Cardiac ventricle fibroblast (primary cell): ENCODE measurements around the gene FAM118A. TPM values are rescaled to one million over a fixed set of nuclear protein-coding genes. Genes with fewer than 3 reads are reported as not detected.

Source experiments
- total RNA-seq: library from RNA; depleted of rRNA; stranded (reverse); fragments of >200 nt; gene quantifications from 2 replicates; pipeline ENCODE4 v1.2.3, GENCODE V29; 2015

Gene FAM118A
- total RNA-seq: 7.5 and 15.7 TPM in 2 replicates

DNA sequence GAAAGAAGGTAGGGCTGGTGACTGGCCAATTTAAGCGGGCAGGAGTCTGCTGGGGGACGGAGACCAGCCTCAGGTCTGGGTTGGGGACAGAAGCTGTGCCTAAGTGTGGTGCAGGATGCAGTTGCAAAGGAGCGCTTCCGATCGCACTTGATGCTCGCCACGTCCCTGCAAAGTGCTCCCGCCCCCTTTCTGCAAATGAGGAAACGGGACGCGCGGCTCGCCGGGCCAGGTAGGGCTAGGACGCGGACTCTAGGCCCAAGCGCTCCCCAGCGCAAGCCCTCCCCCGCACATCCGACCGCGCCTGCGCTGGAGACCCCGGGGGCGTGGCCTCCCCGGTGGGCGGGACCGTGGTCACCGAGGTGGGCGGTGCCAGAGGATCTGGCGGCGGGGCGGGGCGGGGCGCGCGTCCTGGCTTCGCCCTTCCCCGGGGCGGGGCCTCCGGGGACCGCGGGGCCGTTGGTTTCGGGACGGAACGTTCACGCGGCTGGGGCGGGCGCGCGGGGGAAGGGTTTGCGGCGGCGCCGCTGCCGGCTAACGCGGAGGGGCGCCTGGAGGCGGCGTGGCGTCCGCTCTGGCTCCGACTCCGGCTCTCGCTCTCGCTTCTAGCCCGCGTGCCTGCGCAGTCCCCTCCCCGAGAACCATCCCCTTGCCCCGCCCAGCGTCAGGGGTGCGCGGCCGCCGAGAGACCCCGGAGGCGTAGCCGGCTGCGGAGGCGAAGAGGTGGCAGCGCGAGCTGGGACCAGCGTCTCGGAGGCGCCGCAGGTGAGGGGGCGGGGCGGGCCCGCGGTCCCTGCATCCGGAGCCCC is at the start of gene FAM118A:
TSS of gene FAM118A (plus strand) at position 513 of the 806 bp plus-strand sequence. CDS start 12,446 bp downstream, outside the sequence.

DNA sequence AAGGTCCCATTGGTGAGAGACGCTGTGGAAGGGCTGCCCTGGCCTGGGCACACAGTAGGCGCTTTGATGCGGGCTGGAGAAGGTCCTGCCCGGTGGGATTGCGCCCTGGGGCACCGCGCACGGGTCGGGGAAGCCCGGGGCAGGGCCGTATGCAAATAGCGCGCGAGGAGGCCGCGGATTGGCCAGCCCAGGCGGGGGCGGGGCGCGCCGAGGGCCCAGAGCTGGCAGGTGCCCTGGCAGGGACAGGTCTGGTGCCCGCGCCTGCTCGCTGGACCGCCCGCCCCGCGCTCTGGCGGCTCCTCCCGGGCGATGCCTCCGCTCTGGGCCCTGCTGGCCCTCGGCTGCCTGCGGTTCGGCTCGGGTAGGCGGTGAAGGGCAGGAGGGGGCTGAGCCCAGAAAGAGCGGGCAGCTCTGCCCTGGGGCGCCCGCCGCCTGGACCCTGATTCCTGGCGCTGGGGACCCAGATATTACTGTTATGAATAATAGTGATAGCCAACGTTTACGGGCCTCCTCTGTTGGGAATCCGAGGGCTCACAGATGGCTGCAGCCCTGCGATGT is 24.9 kb upstream of the FAM118A start, which contains the start of gene UPK3A:
TSS of gene UPK3A (plus strand) at position 245 of the 558 bp plus-strand sequence. CDS start at position 310, 65 bp downstream.

Other genes starting within 250 kb of the FAM118A start
- 24.8 and 46.0 TPM in 2 replicates for gene NUP50, start 146.0 kb upstream of the FAM118A start, total RNA-seq
- 25.5 and 26.4 TPM in 2 replicates for gene KIAA0930, start 69.0 kb upstream of the FAM118A start, total RNA-seq
- not detected in 2 replicates for gene UPK3A, start 25.0 kb upstream of the FAM118A start, total RNA-seq
- not detected in 2 replicates for gene SMC1B, start 103.7 kb downstream of the FAM118A start, total RNA-seq
- gene RIBC2, start 103.8 kb downstream of the FAM118A start, total RNA-seq: 0.25 and 0.59 TPM in 2 replicates
- gene FBLN1, start 192.9 kb downstream of the FAM118A start, total RNA-seq: 230 and 255 TPM in 2 replicates